Measurements from ENCODE around the gene COX15.

Gene COX15

GRCh38 chr10:99732033-99732842 is at the start of gene COX15, which contains the start of gene CUTC:
Gene COX15, minus strand, starts transcription at chr10:99732127. Its CDS starts 78 bp downstream, at chr10:99732049.
Gene CUTC, plus strand, starts transcription at chr10:99732234. Its CDS starts 115 bp downstream, at chr10:99732349.
- DNase-seq (ENCODE audit: low read depth): peak; percentile 96
- H3K4me3 ChIP-seq (ENCODE audit: control insufficient read depth, low read depth, low read length): peak within 1 kb of the TSS; percentile 99
- peak; percentile 19 for TF ChIP-seq CTCF (conservative IDR thresholded peaks at IDR 0.05; ENCODE audit: control insufficient read depth, insufficient read depth, low read depth, low read length)

DNA sequence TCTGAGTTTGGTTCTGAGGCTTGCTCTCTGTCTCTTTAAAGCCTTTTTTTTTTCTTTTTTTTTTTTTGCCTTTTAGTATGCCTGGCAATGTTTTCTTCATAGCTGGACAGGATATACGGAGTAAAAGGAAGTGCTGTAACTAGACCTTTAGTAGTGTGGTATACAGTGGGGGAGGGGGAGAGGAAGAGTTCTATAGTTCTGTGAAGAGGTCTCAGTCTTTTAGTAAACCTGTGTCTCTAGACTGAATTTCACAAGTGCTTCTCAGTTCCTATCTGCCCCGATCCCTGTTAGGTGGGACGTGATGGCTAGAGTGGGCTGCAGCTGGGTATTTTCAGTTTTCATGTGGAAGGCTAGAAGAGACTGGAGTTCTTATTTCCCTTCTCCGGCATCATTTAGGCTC is 47.4 kb upstream of the COX15 start:
- peak overlapping the region; percentile 19 for H3K4me3 ChIP-seq (ENCODE audit: control insufficient read depth, low read depth, low read length)
- TF ChIP-seq CTCF (conservative IDR thresholded peaks at IDR 0.05; ENCODE audit: control insufficient read depth, insufficient read depth, low read depth, low read length): no peak
- peak; percentile 80 for DNase-seq (ENCODE audit: low read depth)

DNA sequence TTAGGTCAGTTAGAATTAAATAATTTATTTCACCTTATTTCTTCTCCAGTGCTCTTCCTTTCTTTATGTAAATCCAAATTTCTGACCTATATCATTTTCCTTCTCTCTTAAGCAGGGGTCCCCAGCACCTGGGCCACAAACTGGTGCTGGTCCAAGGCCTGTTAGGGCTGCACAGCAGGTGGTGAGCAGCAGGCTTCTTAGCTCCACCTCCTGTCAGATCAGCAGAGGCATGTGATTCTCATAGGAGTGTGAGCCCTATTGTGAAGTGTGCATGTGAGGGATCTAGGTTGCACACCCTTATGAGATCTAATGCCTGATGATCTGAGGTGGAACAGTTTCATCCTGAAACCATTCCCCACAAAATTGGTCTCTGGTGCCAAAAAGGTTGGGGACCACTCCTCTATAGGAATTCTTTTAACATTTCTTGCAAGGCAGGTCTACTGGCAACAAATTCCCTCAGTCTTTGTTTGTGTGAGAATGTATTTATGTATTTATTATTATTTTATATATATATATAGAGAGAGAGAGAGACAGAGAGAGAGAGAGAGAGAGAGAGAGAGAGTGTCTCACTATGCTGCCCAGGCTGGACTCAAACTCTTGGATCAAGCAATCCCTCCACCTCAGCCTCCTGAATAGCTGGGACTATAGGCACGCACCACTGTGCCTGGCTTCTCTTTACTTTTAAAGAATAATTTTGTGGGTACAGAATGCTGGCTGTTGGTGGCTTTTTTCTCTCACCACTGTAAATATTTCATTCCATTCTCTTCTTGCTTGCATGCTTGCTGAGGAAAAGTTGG is 46.2 kb upstream of the COX15 start:
- no peak overlapping the region for H3K4me3 ChIP-seq (ENCODE audit: control insufficient read depth, low read depth, low read length)
- peak; percentile 18 for DNase-seq (ENCODE audit: low read depth)
- no peak for TF ChIP-seq CTCF (conservative IDR thresholded peaks at IDR 0.05; ENCODE audit: control insufficient read depth, insufficient read depth, low read depth, low read length)

DNA sequence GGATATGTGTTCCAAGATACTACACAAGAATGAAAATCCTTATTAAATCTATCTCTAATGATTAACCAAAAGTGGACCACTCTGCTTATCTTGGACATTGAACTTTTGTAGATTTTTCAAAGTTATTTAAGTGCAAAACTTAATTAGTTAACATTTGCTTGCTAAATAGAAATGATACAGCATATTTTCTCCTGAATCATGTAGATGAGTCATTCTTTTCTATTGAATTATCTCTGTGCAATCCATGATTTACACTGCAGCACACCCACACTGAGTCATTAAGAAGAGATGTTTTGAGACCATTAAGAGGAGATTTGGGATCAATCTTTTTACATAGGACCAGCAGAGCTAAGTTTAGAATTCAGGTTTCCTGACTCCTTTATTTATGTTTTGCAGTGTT is 43.9 kb upstream of the COX15 start:
- no peak overlapping the region for H3K4me3 ChIP-seq (ENCODE audit: control insufficient read depth, low read depth, low read length)
- no peak for TF ChIP-seq CTCF (conservative IDR thresholded peaks at IDR 0.05; ENCODE audit: control insufficient read depth, insufficient read depth, low read depth, low read length)
- DNase-seq (ENCODE audit: low read depth): peak; percentile 92

DNA sequence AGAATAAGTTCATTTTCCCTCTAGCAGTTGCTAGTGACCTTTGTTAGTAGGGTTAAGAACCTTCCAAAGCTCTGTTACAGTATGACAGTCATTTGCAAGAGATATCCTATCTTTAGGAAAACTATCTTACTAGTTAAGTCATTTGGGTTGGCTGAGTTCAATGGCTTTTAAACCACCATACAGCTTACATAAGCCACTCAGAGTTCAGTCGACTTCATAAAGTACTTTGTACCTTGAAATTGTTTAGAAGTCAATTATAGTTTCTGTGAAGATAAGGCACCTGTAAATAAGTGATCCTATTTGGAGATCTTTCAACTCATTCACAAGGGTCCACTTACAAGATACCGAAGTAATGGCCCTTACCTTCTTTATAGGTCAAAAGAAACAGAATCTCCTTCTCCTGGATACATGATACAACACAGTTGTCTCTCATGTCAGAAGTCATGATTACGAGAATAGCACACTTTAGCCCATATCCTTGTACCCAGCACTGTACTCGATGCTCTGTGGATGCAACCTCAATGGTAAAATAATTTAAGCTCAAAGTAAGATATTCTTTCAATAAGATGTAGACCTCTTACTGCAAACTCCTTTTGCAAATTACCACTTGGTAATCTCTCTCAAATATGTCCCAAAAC is 38.6 kb upstream of the COX15 start:
- no peak for TF ChIP-seq CTCF (conservative IDR thresholded peaks at IDR 0.05; ENCODE audit: control insufficient read depth, insufficient read depth, low read depth, low read length)
- no peak overlapping the region for H3K4me3 ChIP-seq (ENCODE audit: control insufficient read depth, low read depth, low read length)
- no peak for DNase-seq (ENCODE audit: low read depth)

- H3K4me3 ChIP-seq (ENCODE audit: control insufficient read depth, low read depth, low read length): no peak overlapping the region
- no peak for TF ChIP-seq CTCF (conservative IDR thresholded peaks at IDR 0.05; ENCODE audit: control insufficient read depth, insufficient read depth, low read depth, low read length)
- no peak for DNase-seq (ENCODE audit: low read depth)
Measured at GRCh38 chr10:99769706-99770105, 37.8 kb upstream of the COX15 start.

All from fibroblast of mammary gland (primary cell).